ENCODE results near the gene HOXA4.

HOXA4 gene

GRCh38 chr7:27093184-27093895 lies 37.2 kb downstream of the HOXA4 start:
- Histone ChIP-seq H3K27ac (ENCODE audit: low read length, poor library complexity, severe bottlenecking) (no peak overlapping the region), H4K91ac (ENCODE audit: low read length) (no peak overlapping the region), H3K9me3 (ENCODE audit: control insufficient read depth, low read length) (no peaks in the 10 kb centered on the region), H2AK5ac (ENCODE audit: low read length, severe bottlenecking) (no peak overlapping the region), H2BK12ac (ENCODE audit: low read length in 2 of 2) (no peak overlapping the region), H3K18ac (ENCODE audit: low read depth in 1 of 2, low read length in 2 of 2) (no peak overlapping the region), H2BK120ac (ENCODE audit: low read depth, low read length) (no peak overlapping the region), H4K8ac (ENCODE audit: low read length) (no peak overlapping the region), H3K4me1 (ENCODE audit: control insufficient read depth, insufficient read depth, low read depth, low read length) (peaks cover 7% of the 10 kb centered on the region), H3K4ac (ENCODE audit: low read depth in 1 of 2, low read length in 2 of 2) (no peak overlapping the region), H3K27me3 (ENCODE audit: control insufficient read depth in 1 of 2, insufficient read depth in 1 of 2, low read length in 2 of 2) (no peaks in the 10 kb centered on the region), H3K9ac (ENCODE audit: low read length) (no peak overlapping the region), H3K79me1 (replicated peaks; ENCODE audit: low read length, poor library complexity, severe bottlenecking) (peaks cover 1% of the 10 kb centered on the region), H3K14ac (ENCODE audit: low read length in 2 of 2) (no peak overlapping the region), H2AFZ (ENCODE audit: low read depth, low read length) (no peak overlapping the region), H3K4me3 (ENCODE audit: insufficient read depth in 1 of 2, low read depth in 1 of 2, low read length in 2 of 2) (no peak overlapping the region), H3K4me2 (ENCODE audit: low read length, poor library complexity, severe bottlenecking) (no peak overlapping the region), H2BK5ac (ENCODE audit: low read depth, low read length, poor library complexity, severe bottlenecking) (no peak overlapping the region), H3K23ac (ENCODE audit: low read length in 2 of 2) (no peak overlapping the region), H3K36me3 (ENCODE audit: control insufficient read depth in 1 of 2, insufficient read depth in 2 of 2, low read depth in 1 of 2, low read length in 2 of 2) (peaks cover 0 to 3% of the 10 kb centered on the region in 2 experiments), H2BK15ac (ENCODE audit: low read depth, poor library complexity, severe bottlenecking) (no peak overlapping the region)
- WGBS, result 41% methylated on average over 3 of the region's 6 CpGs
- no peak for DNase-seq

GRCh38 chr7:27092819-27093110 lies 37.8 kb downstream of the HOXA4 start:
- no peaks in the 10 kb centered on the region for H3K27me3 ChIP-seq (ENCODE audit: control insufficient read depth in 1 of 2, insufficient read depth in 1 of 2, low read length in 2 of 2)
- no peak overlapping the region for H3K4me2 ChIP-seq (ENCODE audit: low read length, poor library complexity, severe bottlenecking)
- H2BK120ac ChIP-seq (ENCODE audit: low read depth, low read length), result no peak overlapping the region
- no peak overlapping the region for H2BK12ac ChIP-seq (ENCODE audit: low read length in 2 of 2)
- DNase-seq, result no peak
- peaks cover 7% of the 10 kb centered on the region for H3K4me1 ChIP-seq (ENCODE audit: control insufficient read depth, insufficient read depth, low read depth, low read length)
- H3K27ac ChIP-seq (ENCODE audit: low read length, poor library complexity, severe bottlenecking), result no peak overlapping the region
- no peaks in the 10 kb centered on the region for H3K36me3 ChIP-seq (ENCODE audit: control insufficient read depth in 1 of 2, insufficient read depth in 2 of 2, low read depth in 1 of 2, low read length in 2 of 2)
- no peak overlapping the region for H3K23ac ChIP-seq (ENCODE audit: low read length in 2 of 2)
- no peaks in the 10 kb centered on the region for H3K9me3 ChIP-seq (ENCODE audit: control insufficient read depth, low read length)
- H3K9ac ChIP-seq (ENCODE audit: low read length), result no peak overlapping the region
- H4K91ac ChIP-seq (ENCODE audit: low read length), result no peak overlapping the region
- no peak overlapping the region for H2AK5ac ChIP-seq (ENCODE audit: low read length, severe bottlenecking)
- H3K4me3 ChIP-seq (ENCODE audit: insufficient read depth in 1 of 2, low read depth in 1 of 2, low read length in 2 of 2), result no peak overlapping the region
- no peak overlapping the region for H4K8ac ChIP-seq (ENCODE audit: low read length)
- no peak overlapping the region for H3K4ac ChIP-seq (ENCODE audit: low read depth in 1 of 2, low read length in 2 of 2)
- H2BK15ac ChIP-seq (ENCODE audit: low read depth, poor library complexity, severe bottlenecking), result no peak overlapping the region
- WGBS, result 17% methylated on average over 1 of the region's 1 CpG
- H3K14ac ChIP-seq (ENCODE audit: low read length in 2 of 2), result no peak overlapping the region
- no peak overlapping the region for H2AFZ ChIP-seq (ENCODE audit: low read depth, low read length)
- peaks cover 1% of the 10 kb centered on the region for H3K79me1 ChIP-seq (replicated peaks; ENCODE audit: low read length, poor library complexity, severe bottlenecking)
- no peak overlapping the region for H2BK5ac ChIP-seq (ENCODE audit: low read depth, low read length, poor library complexity, severe bottlenecking)
- no peak overlapping the region for H3K18ac ChIP-seq (ENCODE audit: low read depth in 1 of 2, low read length in 2 of 2)

- WGBS, result 16% methylated on average over 9 of the region's 9 CpGs
- Histone ChIP-seq H4K8ac (ENCODE audit: low read length) (no peak overlapping the region), H3K79me1 (replicated peaks; ENCODE audit: low read length, poor library complexity, severe bottlenecking) (peaks cover 1% of the 10 kb centered on the region), H2BK5ac (ENCODE audit: low read depth, low read length, poor library complexity, severe bottlenecking) (no peak overlapping the region), H3K23ac (ENCODE audit: low read length in 2 of 2) (no peak overlapping the region), H4K91ac (ENCODE audit: low read length) (no peak overlapping the region), H3K14ac (ENCODE audit: low read length in 2 of 2) (no peak overlapping the region), H3K27ac (ENCODE audit: low read length, poor library complexity, severe bottlenecking) (no peak overlapping the region), H2AK5ac (ENCODE audit: low read length, severe bottlenecking) (no peak overlapping the region), H2AFZ (ENCODE audit: low read depth, low read length) (no peak overlapping the region), H2BK120ac (ENCODE audit: low read depth, low read length) (no peak overlapping the region), H3K27me3 (ENCODE audit: control insufficient read depth in 1 of 2, insufficient read depth in 1 of 2, low read length in 2 of 2) (no peaks in the 10 kb centered on the region), H3K18ac (ENCODE audit: low read depth in 1 of 2, low read length in 2 of 2) (no peak overlapping the region), H3K9ac (ENCODE audit: low read length) (no peak overlapping the region), H2BK12ac (ENCODE audit: low read length in 2 of 2) (no peak overlapping the region), H3K9me3 (ENCODE audit: control insufficient read depth, low read length) (no peaks in the 10 kb centered on the region), H3K4me1 (ENCODE audit: control insufficient read depth, insufficient read depth, low read depth, low read length) (peaks cover 7% of the 10 kb centered on the region), H3K36me3 (ENCODE audit: control insufficient read depth in 1 of 2, insufficient read depth in 2 of 2, low read depth in 1 of 2, low read length in 2 of 2) (no peaks in the 10 kb centered on the region), H3K4me3 (ENCODE audit: insufficient read depth in 1 of 2, low read depth in 1 of 2, low read length in 2 of 2) (no peak overlapping the region), H2BK15ac (ENCODE audit: low read depth, poor library complexity, severe bottlenecking) (no peak overlapping the region), H3K4me2 (ENCODE audit: low read length, poor library complexity, severe bottlenecking) (no peak overlapping the region), H3K4ac (ENCODE audit: low read depth in 1 of 2, low read length in 2 of 2) (no peak overlapping the region)
- no peak for DNase-seq
Measured at GRCh38 chr7:27091941-27092818, 38.4 kb downstream of the HOXA4 start.

- Histone ChIP-seq H4K8ac (ENCODE audit: low read length) (no peak overlapping the region), H3K23ac (ENCODE audit: low read length in 2 of 2) (no peak overlapping the region), H3K4me3 (ENCODE audit: insufficient read depth in 1 of 2, low read depth in 1 of 2, low read length in 2 of 2) (no peak overlapping the region), H3K9me3 (ENCODE audit: control insufficient read depth, low read length) (no peaks in the 10 kb centered on the region), H3K4ac (ENCODE audit: low read depth in 1 of 2, low read length in 2 of 2) (no peak overlapping the region), H3K27me3 (ENCODE audit: control insufficient read depth in 1 of 2, insufficient read depth in 1 of 2, low read length in 2 of 2) (no peaks in the 10 kb centered on the region), H3K36me3 (ENCODE audit: control insufficient read depth in 1 of 2, insufficient read depth in 2 of 2, low read depth in 1 of 2, low read length in 2 of 2) (no peaks in the 10 kb centered on the region), H4K91ac (ENCODE audit: low read length) (no peak overlapping the region), H3K79me1 (replicated peaks; ENCODE audit: low read length, poor library complexity, severe bottlenecking) (peaks cover 1% of the 10 kb centered on the region), H3K27ac (ENCODE audit: low read length, poor library complexity, severe bottlenecking) (no peak overlapping the region), H2BK15ac (ENCODE audit: low read depth, poor library complexity, severe bottlenecking) (no peak overlapping the region), H2AFZ (ENCODE audit: low read depth, low read length) (no peak overlapping the region), H2AK5ac (ENCODE audit: low read length, severe bottlenecking) (no peak overlapping the region), H3K9ac (ENCODE audit: low read length) (no peak overlapping the region), H3K4me2 (ENCODE audit: low read length, poor library complexity, severe bottlenecking) (no peak overlapping the region), H3K4me1 (ENCODE audit: control insufficient read depth, insufficient read depth, low read depth, low read length) (peaks cover 7% of the 10 kb centered on the region), H2BK12ac (ENCODE audit: low read length in 2 of 2) (no peak overlapping the region), H2BK120ac (ENCODE audit: low read depth, low read length) (no peak overlapping the region), H2BK5ac (ENCODE audit: low read depth, low read length, poor library complexity, severe bottlenecking) (no peak overlapping the region), H3K18ac (ENCODE audit: low read depth in 1 of 2, low read length in 2 of 2) (no peak overlapping the region), H3K14ac (ENCODE audit: low read length in 2 of 2) (no peak overlapping the region)
- no peak for DNase-seq
- 38% methylated on average over 1 of the region's 3 CpGs for WGBS
Measured at GRCh38 chr7:27091105-27091504, 39.5 kb downstream of the HOXA4 start.
